PC-9 (cell line): Measurements from ENCODE around the gene C3orf85.

Experiments used
- CTCF ChIP-seq: fragments of 200-600 bp; sonication (generic); conservative IDR thresholded peaks from 2 replicates; pipeline ENCODE4 v1.6.1; 2017; ENCODE audit warnings: mixed run types, antibody characterized with exemption, mild to moderate bottlenecking, moderate library complexity
- EZH2 ChIP-seq: fragments of 200-600 bp; sonication (generic); IDR thresholded peaks from 2 replicates; pipeline ENCODE4 v1.8.0; 2017; ENCODE audit warnings: antibody characterized with exemption, low read depth

GRCh38 chr3:109187390-109187789, 50.9 kb downstream of the C3orf85 start:
- no peak for TF ChIP-seq CTCF
- no peak for TF ChIP-seq EZH2
